ENCODE results near the gene HYKK.
"Not testable (repeated sequence)": the region's sequence is repeated elsewhere in the genome, so short reads cannot be mapped to it uniquely, and the experiment has no call there.

The HYKK gene

GRCh38 chr15:78506971-78507830 lies at the start of gene HYKK:
Gene HYKK (plus strand): TSS chr15:78507577. CDS start chr15:78513089, 5,512 bp downstream.
- DNase-seq (ENCODE audit: low spot score) = peak; percentile 98

- no peak for DNase-seq (ENCODE audit: low spot score)
Measured at GRCh38 chr15:78460737-78461136, 46.6 kb upstream of the HYKK start.

GRCh38 chr15:78461171-78461888 lies 46.0 kb upstream of the HYKK start:
- DNase-seq (ENCODE audit: low spot score) = no peak

- DNase-seq (ENCODE audit: low spot score) = no peak
Measured at GRCh38 chr15:78469031-78469430, 38.3 kb upstream of the HYKK start.

GRCh38 chr15:78477295-78477694 lies 30.1 kb upstream of the HYKK start:
- DNase-seq (ENCODE audit: low spot score) = no peak

- DNase-seq (ENCODE audit: low spot score) = no peak
Measured at GRCh38 chr15:78479650-78480049, 27.7 kb upstream of the HYKK start.

- DNase-seq (ENCODE audit: low spot score) = no peak
Measured at GRCh38 chr15:78481917-78482316, 25.5 kb upstream of the HYKK start.

- DNase-seq (ENCODE audit: low spot score) = no peak
Measured at GRCh38 chr15:78492872-78493271, 14.5 kb upstream of the HYKK start.

GRCh38 chr15:78501857-78502256 lies 5.5 kb upstream of the HYKK start:
- no peak for DNase-seq (ENCODE audit: low spot score)

GRCh38 chr15:78502641-78503040 lies 4.7 kb upstream of the HYKK start:
- no peak for DNase-seq (ENCODE audit: low spot score)

GRCh38 chr15:78507831-78508160 lies 419 bp downstream of the HYKK start:
- DNase-seq (ENCODE audit: low spot score) = no peak

- no peak for DNase-seq (ENCODE audit: low spot score)
Measured at GRCh38 chr15:78508272-78508671, 895 bp downstream of the HYKK start.

- DNase-seq (ENCODE audit: low spot score) = no peak
Measured at GRCh38 chr15:78509726-78510312, 2.4 kb downstream of the HYKK start.

GRCh38 chr15:78520035-78520434 lies 12.7 kb downstream of the HYKK start:
- not testable (repeated sequence) for DNase-seq (ENCODE audit: low spot score)

- no peak for DNase-seq (ENCODE audit: low spot score)
Measured at GRCh38 chr15:78524230-78524629, 16.9 kb downstream of the HYKK start.

GRCh38 chr15:78527325-78527724 lies 19.9 kb downstream of the HYKK start:
- DNase-seq (ENCODE audit: low spot score) = no peak

GRCh38 chr15:78533331-78533730 lies 26.0 kb downstream of the HYKK start:
- no peak for DNase-seq (ENCODE audit: low spot score)

GRCh38 chr15:78536134-78536533 lies 28.8 kb downstream of the HYKK start:
- DNase-seq (ENCODE audit: low spot score) = no peak

GRCh38 chr15:78537266-78537905 lies 30.0 kb downstream of the HYKK start:
- DNase-seq (ENCODE audit: low spot score) = no peak

GRCh38 chr15:78538358-78538757 lies 31.0 kb downstream of the HYKK start:
- DNase-seq (ENCODE audit: low spot score) = no peak

GRCh38 chr15:78539464-78540140 lies 32.2 kb downstream of the HYKK start:
- not testable (repeated sequence) for DNase-seq (ENCODE audit: low spot score)
